Measurements from ENCODE around the gene A1CF.
"Not testable (repeated sequence)": the region's sequence is repeated elsewhere in the genome, so short reads cannot be mapped to it uniquely, and the experiment has no call there.

Gene A1CF

GRCh38 chr10:50857579-50857978 is 27.8 kb downstream of the A1CF start:
- no peak for DNase-seq

- DNase-seq, result no peak
Measured at GRCh38 chr10:50855461-50855860, 30.0 kb downstream of the A1CF start.

GRCh38 chr10:50855015-50855414 is 30.4 kb downstream of the A1CF start:
- no peak for DNase-seq

GRCh38 chr10:50853557-50853956 is 31.9 kb downstream of the A1CF start:
- DNase-seq, result no peak

GRCh38 chr10:50851884-50852671 is 33.3 kb downstream of the A1CF start:
- DNase-seq, result no peak

GRCh38 chr10:50850578-50851230 is 34.7 kb downstream of the A1CF start:
- no peak for DNase-seq

- DNase-seq, result no peak
Measured at GRCh38 chr10:50846753-50847152, 38.7 kb downstream of the A1CF start.

- no peak for DNase-seq
Measured at GRCh38 chr10:50837095-50837494, 48.3 kb downstream of the A1CF start.

GRCh38 chr10:50832171-50832751 is 53.2 kb downstream of the A1CF start:
- no peak for DNase-seq

- no peak for DNase-seq
Measured at GRCh38 chr10:50830066-50830465, 55.4 kb downstream of the A1CF start.

- no peak for DNase-seq
Measured at GRCh38 chr10:50824782-50825181, 60.6 kb downstream of the A1CF start.

GRCh38 chr10:50823789-50824188 is 61.6 kb downstream of the A1CF start:
- DNase-seq, result no peak

- DNase-seq, result no peak
Measured at GRCh38 chr10:50809596-50809995, 75.8 kb downstream of the A1CF start.

- DNase-seq, result no peak
Measured at GRCh38 chr10:50807851-50808776, 77.3 kb downstream of the A1CF start.

- no peak for DNase-seq
Measured at GRCh38 chr10:50805981-50806622, 79.3 kb downstream of the A1CF start.

GRCh38 chr10:50799595-50799994 is 85.8 kb downstream of the A1CF start:
- DNase-seq, result no peak

- DNase-seq, result no peak
Measured at GRCh38 chr10:50798297-50798696, 87.1 kb downstream of the A1CF start.

GRCh38 chr10:50796693-50797092 is 88.7 kb downstream of the A1CF start:
- no peak for DNase-seq

GRCh38 chr10:50794490-50794889 is 90.9 kb downstream of the A1CF start:
- no peak for DNase-seq

GRCh38 chr10:50788951-50789945 is 96.2 kb downstream of the A1CF start:
- peak; percentile 6 for DNase-seq

- DNase-seq, result not testable (repeated sequence)
Measured at GRCh38 chr10:50787962-50788361, 97.5 kb downstream of the A1CF start.

All from inflammatory macrophage treated with lipopolysaccharide for 4 hours (primary cell).